OCI-LY3 (cell line): ENCODE data around the gene GRK3.
"Not testable (repeated sequence)": the region's sequence is repeated elsewhere in the genome, so short reads cannot be mapped to it uniquely, and the experiment has no call there.

Experiments used
- H2AFZ ChIP-seq: fragments of 200-600, 300-600 bp; shearing (Covaris generic); 2 replicates; pipeline ENCODE4 v1.6.0; 2014; ENCODE audit warnings: antibody characterized with exemption, low read depth, low read length
- H3K27ac ChIP-seq: fragments of 200-600, 300-600 bp; sonication (generic); 2 replicates; pipeline ENCODE4 v1.5.1; 2014; ENCODE audit warnings: mild to moderate bottlenecking, low read length, moderate library complexity, mixed read lengths
- H3K27me3 ChIP-seq: fragments of 200-600, 300-600 bp; sonication (generic); 2 replicates; pipeline ENCODE4 v1.6.1; 2014; ENCODE audit warnings: low read depth, low read length, mixed read lengths
- H3K36me3 ChIP-seq: fragments of 200-600, 300-600 bp; sonication (generic); replicated peaks from 2 replicates; pipeline ENCODE3; 2014; ENCODE audit warnings: low read depth, low read length, mixed read lengths
- H3K4me1 ChIP-seq: fragments of 300-600, 200-600 bp; sonication (generic); 2 replicates; pipeline ENCODE4 v1.6.1; 2014; ENCODE audit warnings: low read length, mixed read lengths
- H3K4me2 ChIP-seq: fragments of 200-600, 300-600 bp; sonication (generic); 2 replicates; pipeline ENCODE4 v1.6.1; 2014; ENCODE audit warnings: low read length, mixed read lengths
- H3K4me3 ChIP-seq: fragments of 300-600, 200-600 bp; sonication (generic); 2 replicates; pipeline ENCODE4 v1.5.1; 2014; ENCODE audit warnings: antibody characterized with exemption, mild to moderate bottlenecking, low read length, moderate library complexity
- H3K79me2 ChIP-seq: fragments of 300-600, 200-600 bp; shearing (Covaris generic); 2 replicates; pipeline ENCODE4 v1.6.1; 2014; ENCODE audit warnings: mild to moderate bottlenecking, low read length, mixed read lengths
- H3K9ac ChIP-seq: fragments of 300-600, 200-600 bp; shearing (Covaris generic); 2 replicates; pipeline ENCODE4 v1.6.0; 2014; ENCODE audit warnings: mild to moderate bottlenecking, low read length, moderate library complexity
- H3K9me3 ChIP-seq: fragments of 200-600, 300-600 bp; shearing (Covaris generic); 2 replicates; pipeline ENCODE4 v1.6.1; 2014; ENCODE audit warnings: low read length, mixed read lengths; ENCODE audit not compliant: insufficient read depth
- H4K20me1 ChIP-seq: fragments of 200-600, 300-600 bp; sonication (generic); 2 replicates; pipeline ENCODE4 v1.6.1; 2016; ENCODE audit warnings: low read length, mixed read lengths; ENCODE audit not compliant: insufficient read depth
- EZH2phosphoT487 ChIP-seq: fragments of 200-600 bp; shearing (Covaris generic); IDR thresholded peaks from 2 replicates; pipeline ENCODE4 v1.6.1; 2018; ENCODE audit warnings: antibody characterized with exemption, mixed run types, low read depth
- TF ChIP-seq, protein P1 (sequence below): fragments of 200-600, 300-600 bp; sonication (generic); IDR thresholded peaks from 2 replicates; pipeline ENCODE4 v1.5.1; 2014; ENCODE audit warnings: antibody characterized with exemption, low read length, low read depth

Gene GRK3

DNA sequence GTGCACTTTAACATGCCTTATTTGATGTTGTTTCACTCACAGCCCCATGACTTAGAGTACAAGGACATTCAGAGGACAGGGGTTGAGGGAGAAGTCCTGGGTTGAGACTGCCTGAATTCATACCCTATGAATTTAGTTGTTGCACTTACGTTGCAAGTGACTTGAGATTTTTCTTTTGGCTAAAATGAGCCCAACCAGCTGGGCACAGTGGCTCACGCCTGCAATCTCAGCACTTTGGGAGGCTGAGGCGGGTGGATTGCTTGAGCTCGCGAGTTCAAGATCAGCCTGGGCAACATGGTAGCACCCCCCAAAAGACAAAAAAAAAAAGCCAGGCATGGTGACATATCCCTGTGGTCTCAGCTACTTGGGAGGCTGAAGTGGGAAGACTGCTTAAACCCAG, 7.3 kb upstream of the GRK3 start:
- TF ChIP-seq, protein P1, sequence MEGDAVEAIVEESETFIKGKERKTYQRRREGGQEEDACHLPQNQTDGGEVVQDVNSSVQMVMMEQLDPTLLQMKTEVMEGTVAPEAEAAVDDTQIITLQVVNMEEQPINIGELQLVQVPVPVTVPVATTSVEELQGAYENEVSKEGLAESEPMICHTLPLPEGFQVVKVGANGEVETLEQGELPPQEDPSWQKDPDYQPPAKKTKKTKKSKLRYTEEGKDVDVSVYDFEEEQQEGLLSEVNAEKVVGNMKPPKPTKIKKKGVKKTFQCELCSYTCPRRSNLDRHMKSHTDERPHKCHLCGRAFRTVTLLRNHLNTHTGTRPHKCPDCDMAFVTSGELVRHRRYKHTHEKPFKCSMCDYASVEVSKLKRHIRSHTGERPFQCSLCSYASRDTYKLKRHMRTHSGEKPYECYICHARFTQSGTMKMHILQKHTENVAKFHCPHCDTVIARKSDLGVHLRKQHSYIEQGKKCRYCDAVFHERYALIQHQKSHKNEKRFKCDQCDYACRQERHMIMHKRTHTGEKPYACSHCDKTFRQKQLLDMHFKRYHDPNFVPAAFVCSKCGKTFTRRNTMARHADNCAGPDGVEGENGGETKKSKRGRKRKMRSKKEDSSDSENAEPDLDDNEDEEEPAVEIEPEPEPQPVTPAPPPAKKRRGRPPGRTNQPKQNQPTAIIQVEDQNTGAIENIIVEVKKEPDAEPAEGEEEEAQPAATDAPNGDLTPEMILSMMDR = no peak
- TF ChIP-seq EZH2phosphoT487 = no peak
- Histone ChIP-seq H3K4me1 (peaks cover 29% of the 10 kb centered on the region), H3K36me3 (no peaks in the 10 kb centered on the region), H4K20me1 (no peaks in the 10 kb centered on the region), H3K9me3 (no peaks in the 10 kb centered on the region), H3K79me2 (no peaks in the 10 kb centered on the region), H2AFZ (no peak overlapping the region), H3K9ac (no peak overlapping the region), H3K4me3 (no peak overlapping the region), H3K27ac (no peak overlapping the region), H3K27me3 (no peaks in the 10 kb centered on the region), H3K4me2 (no peak overlapping the region)

DNA sequence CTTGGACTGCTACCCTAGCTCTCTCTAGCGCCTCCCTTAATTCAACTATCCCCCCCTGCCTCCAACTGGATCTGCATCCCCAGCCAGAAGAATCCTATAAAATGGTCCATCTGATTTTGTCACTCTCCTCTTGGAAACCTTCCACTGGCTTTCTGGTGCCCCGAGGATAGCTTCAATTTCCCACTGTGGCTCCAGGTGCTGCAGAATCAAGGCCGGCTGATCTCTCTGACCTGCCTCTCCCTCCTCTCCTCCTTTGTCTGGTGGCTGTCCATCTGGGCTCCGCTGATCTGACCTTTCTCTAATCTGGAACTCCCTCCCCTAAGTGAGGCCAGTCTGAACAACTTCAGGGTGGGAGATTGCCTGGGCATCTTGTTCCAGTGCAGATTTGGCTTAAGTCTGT, 6.1 kb upstream of the GRK3 start:
- no peak overlapping the region for H3K27ac ChIP-seq
- no peak overlapping the region for H2AFZ ChIP-seq
- no peak overlapping the region for H3K9ac ChIP-seq
- H3K79me2 ChIP-seq = no peaks in the 10 kb centered on the region
- TF ChIP-seq, protein P1 = no peak
- no peak for TF ChIP-seq EZH2phosphoT487
- peaks cover 40% of the 10 kb centered on the region for H3K4me1 ChIP-seq
- no peaks in the 10 kb centered on the region for H3K36me3 ChIP-seq
- H3K4me3 ChIP-seq = no peak overlapping the region
- no peaks in the 10 kb centered on the region for H4K20me1 ChIP-seq
- H3K9me3 ChIP-seq = no peaks in the 10 kb centered on the region
- no peaks in the 10 kb centered on the region for H3K27me3 ChIP-seq
- no peak overlapping the region for H3K4me2 ChIP-seq

GRCh38 chr22:25559910-25560309, 4.6 kb upstream of the GRK3 start:
- H3K27ac ChIP-seq, H3K9ac ChIP-seq, H3K9me3 ChIP-seq, H3K36me3 ChIP-seq, H3K4me2 ChIP-seq, H3K27me3 ChIP-seq, H4K20me1 ChIP-seq, H2AFZ ChIP-seq, H3K79me2 ChIP-seq, H3K4me3 ChIP-seq: not testable (repeated sequence)
- peaks cover 35% of the 10 kb centered on the region for H3K4me1 ChIP-seq

- H3K27ac ChIP-seq, H3K4me3 ChIP-seq, H3K9ac ChIP-seq, H3K4me2 ChIP-seq, H2AFZ ChIP-seq, H3K36me3 ChIP-seq, H3K27me3 ChIP-seq, H3K9me3 ChIP-seq, H4K20me1 ChIP-seq: not testable (repeated sequence)
- peaks cover 17% of the 10 kb centered on the region for H3K79me2 ChIP-seq
- peaks cover 34% of the 10 kb centered on the region for H3K4me1 ChIP-seq
These were observed 3.3 kb upstream of the GRK3 start for GRCh38 chr22:25561182-25561581.

GRCh38 chr22:25561927-25562326, 2.5 kb upstream of the GRK3 start:
- not testable (repeated sequence) for H3K9me3 ChIP-seq, H2AFZ ChIP-seq, H3K4me3 ChIP-seq, H3K27ac ChIP-seq, H3K36me3 ChIP-seq, H3K9ac ChIP-seq, H4K20me1 ChIP-seq, H3K27me3 ChIP-seq
- H3K4me2 ChIP-seq = peak overlapping the region; percentile 2; the same call in 1 of the 2 replicates
- peaks cover 25% of the 10 kb centered on the region for H3K79me2 ChIP-seq
- peaks cover 35% of the 10 kb centered on the region for H3K4me1 ChIP-seq

DNA sequence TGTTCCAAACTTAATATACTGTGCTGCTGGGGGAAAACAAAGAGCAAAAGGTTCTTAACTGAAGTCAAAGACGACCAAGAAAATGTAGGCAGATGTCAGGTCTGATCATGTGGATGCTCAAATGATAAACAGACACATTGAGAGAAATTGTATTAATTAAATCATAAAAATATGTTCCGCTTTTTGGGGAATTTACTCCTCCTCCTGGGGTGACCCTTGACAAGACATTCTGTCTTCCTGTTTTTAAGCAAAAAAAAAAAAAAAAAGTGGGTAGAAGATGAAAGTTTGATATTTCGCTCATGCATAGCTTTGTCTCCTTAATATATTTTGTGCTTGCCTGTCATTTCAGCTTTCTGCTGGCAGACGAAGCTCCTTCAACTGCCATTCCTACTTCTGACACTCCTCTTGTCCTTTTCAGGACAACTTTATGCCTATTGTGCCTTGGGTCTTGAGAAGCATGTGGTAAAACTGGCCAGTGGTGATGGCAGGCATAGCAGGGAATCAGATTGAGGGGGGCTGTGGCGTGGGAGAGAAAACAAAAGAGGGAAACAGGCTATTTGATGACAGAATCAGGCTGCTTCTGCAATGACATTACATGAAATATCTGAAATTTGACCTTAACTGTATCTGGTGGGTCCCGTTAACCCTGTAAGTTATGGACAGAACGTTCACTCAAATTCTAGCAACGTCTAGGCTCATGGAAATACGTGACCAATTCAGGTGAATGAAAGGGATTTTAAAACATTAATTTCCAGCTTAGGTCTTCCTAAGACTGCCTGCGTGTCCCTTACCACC, 1.3 kb upstream of the GRK3 start:
- H3K9me3 ChIP-seq, H3K36me3 ChIP-seq, H3K27me3 ChIP-seq, H2AFZ ChIP-seq: not testable (repeated sequence)
- H3K9ac ChIP-seq = peak overlapping the region; percentile 99
- peak overlapping the region; percentile 98 for H3K4me2 ChIP-seq
- H3K79me2 ChIP-seq = peaks cover 37% of the 10 kb centered on the region
- H4K20me1 ChIP-seq = peaks cover 13% of the 10 kb centered on the region
- peak overlapping the region; percentile 90 for H3K4me3 ChIP-seq
- H3K27ac ChIP-seq = peak overlapping the region; percentile 98
- peaks cover 47% of the 10 kb centered on the region for H3K4me1 ChIP-seq
